Upper lobe of right lung (tissue), 1 donor: ENCODE data around the gene MAU2. TPM values are rescaled to one million over a fixed set of nuclear protein-coding genes. Genes with fewer than 3 reads are reported as not detected.
A peak's percentile ranks its signal among the peaks of the same experiment; 100 is the strongest.

Experiments
- ATAC-seq: fragments of 200-7000 bp; cut with Tn5 transposase; one replicate; pipeline ENCODE4 v1.9.1; 2020; ENCODE audit warnings: mild to moderate bottlenecking, moderate library complexity
- DNase-seq: peaks from one replicate; pipeline ENCODE4 v3.0.0-alpha.2; 2020
- H3K27ac ChIP-seq: fragments of 200-600 bp; one replicate; pipeline ENCODE4 v1.8.0; 2022
- H3K27me3 ChIP-seq: fragments of 200-600 bp; one replicate; pipeline ENCODE4 v1.8.0; 2022; ENCODE audit warnings: mild to moderate bottlenecking
- H3K36me3 ChIP-seq: fragments of 200-600 bp; one replicate; pipeline ENCODE4 v1.8.0; 2022
- H3K4me1 ChIP-seq: fragments of 200-600 bp; one replicate; pipeline ENCODE4 v1.8.0; 2022
- H3K4me3 ChIP-seq: fragments of 200-600 bp; one replicate; pipeline ENCODE4 v1.8.0; 2022; ENCODE audit warnings: mild to moderate bottlenecking
- H3K9me3 ChIP-seq: fragments of 200-600 bp; one replicate; pipeline ENCODE4 v1.8.0; 2022
- intact Hi-C: fragments of 100-400 bp; cut with DNase I; formaldehyde crosslinking; loops from one replicate; pipeline ENCODE4 v1.11.0; 2022
- total RNA-seq: library from RNA; stranded (reverse); fragmentation: NEBNext Ultra II Directional; extraction: Animal tissue kit (Norgen Biotek cat#: 25700); gene quantifications from one replicate; pipeline ENCODE4 v1.2.1, GENCODE V29; 2021
- TF ChIP-seq, protein P1 (sequence below): fragments of 200-600 bp; IDR thresholded peaks from one replicate; pipeline ENCODE4 v1.8.0; 2022; ENCODE audit warnings: antibody characterized with exemption
- donor health status: DM: no; HTN: yes; CAD: no; lungs with severe emphysema.

MAU2 gene
- total RNA-seq, 1 donor from 2014 or later: 60.5 TPM

DNA sequence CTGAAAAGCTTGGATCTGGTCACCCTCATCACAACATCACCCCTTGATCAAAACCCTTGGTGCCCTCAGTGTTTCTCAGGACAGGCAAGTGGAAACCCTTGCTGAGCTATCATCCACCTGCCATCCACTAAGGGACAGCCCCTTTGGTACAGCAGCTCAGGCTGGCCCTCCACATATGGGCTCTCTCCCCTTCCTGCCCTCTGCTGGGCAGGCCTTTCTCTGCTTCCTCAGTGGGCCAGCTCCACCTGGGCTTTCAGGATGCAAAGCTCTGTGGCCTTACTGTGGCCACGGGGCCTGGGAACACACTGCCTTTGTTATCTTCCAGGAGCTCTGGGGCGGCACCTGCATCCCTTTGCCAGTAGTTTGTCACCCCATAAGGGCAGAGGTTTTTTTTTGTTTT lies 5.2 kb upstream of the MAU2 start:
- TF ChIP-seq, protein P1, sequence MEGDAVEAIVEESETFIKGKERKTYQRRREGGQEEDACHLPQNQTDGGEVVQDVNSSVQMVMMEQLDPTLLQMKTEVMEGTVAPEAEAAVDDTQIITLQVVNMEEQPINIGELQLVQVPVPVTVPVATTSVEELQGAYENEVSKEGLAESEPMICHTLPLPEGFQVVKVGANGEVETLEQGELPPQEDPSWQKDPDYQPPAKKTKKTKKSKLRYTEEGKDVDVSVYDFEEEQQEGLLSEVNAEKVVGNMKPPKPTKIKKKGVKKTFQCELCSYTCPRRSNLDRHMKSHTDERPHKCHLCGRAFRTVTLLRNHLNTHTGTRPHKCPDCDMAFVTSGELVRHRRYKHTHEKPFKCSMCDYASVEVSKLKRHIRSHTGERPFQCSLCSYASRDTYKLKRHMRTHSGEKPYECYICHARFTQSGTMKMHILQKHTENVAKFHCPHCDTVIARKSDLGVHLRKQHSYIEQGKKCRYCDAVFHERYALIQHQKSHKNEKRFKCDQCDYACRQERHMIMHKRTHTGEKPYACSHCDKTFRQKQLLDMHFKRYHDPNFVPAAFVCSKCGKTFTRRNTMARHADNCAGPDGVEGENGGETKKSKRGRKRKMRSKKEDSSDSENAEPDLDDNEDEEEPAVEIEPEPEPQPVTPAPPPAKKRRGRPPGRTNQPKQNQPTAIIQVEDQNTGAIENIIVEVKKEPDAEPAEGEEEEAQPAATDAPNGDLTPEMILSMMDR: no peak
- Histone ChIP-seq H3K4me1 (peaks cover 12% of the 10 kb centered on the region), H3K4me3 (no peak overlapping the region), H3K27ac (no peak overlapping the region), H3K27me3 (no peaks in the 10 kb centered on the region), H3K9me3 (no peaks in the 10 kb centered on the region), H3K36me3 (peaks cover 46% of the 10 kb centered on the region)
- ATAC-seq: no peak
- DNase-seq: no peak
- intact Hi-C loops: no loop called here

DNA sequence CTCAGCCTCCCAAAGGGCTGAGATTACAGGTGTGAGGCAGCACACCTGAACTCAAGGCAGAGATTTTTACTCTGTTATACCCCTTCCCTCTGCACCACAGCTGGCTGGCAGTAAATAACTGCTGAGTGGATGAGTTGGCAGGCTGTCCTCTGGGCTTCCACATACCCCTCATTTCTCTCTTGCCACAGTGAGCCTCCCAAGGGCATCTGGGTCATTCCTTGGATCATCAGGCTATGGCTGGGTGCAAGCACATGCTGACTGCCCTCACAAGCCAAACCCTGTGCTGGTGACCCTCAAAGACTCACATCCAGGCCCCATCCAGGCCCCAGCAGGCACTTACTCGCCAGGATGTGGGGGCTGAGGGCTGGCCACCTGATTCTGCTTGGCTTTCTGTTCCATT lies 4.5 kb upstream of the MAU2 start:
- ATAC-seq: no peak
- peaks cover 12% of the 10 kb centered on the region for H3K4me1 ChIP-seq
- peaks cover 44% of the 10 kb centered on the region for H3K36me3 ChIP-seq
- H3K9me3 ChIP-seq: no peaks in the 10 kb centered on the region
- no peak for DNase-seq
- H3K4me3 ChIP-seq: no peak overlapping the region
- H3K27ac ChIP-seq: no peak overlapping the region
- intact Hi-C loops: no loop called here
- H3K27me3 ChIP-seq: no peaks in the 10 kb centered on the region
- TF ChIP-seq, protein P1: no peak

DNA sequence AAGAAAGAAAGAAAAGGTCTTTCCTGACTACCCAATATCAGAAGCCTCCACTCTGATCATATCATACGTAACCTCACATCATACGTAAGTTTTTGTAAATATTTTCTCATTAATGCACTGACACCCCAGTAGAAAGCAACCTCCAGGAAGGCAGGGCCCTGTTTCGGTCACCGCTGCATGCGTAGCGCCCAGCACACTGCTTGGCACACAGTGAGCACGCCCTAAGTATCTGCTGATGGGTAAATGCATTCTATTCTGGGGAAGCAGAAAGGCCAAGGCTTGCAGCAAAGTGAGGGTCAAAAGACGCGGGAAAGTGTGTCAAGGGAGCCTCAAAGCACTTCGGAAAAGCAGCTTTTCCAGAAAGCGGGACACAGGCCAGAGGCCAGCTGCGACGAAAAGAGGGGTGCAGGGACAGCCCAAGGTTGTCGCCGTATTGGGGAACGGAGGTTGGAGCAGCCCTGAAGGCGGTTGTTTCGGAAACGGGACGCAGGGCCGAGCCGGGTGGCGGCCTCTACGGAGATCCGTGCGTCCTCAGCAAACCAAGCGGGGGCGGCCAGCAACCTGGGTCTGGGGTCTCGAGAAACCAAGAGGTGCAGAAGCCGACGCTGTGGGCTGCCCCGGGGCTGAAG lies 783 bp upstream of the MAU2 start:
- ATAC-seq (peak; percentile 8), DNase-seq (no peak)
- Histone ChIP-seq H3K27ac (peak overlapping the region; percentile 97), H3K9me3 (no peaks in the 10 kb centered on the region), H3K27me3 (no peaks in the 10 kb centered on the region), H3K4me3 (peak overlapping the region; percentile 98), H3K4me1 (peaks cover 30% of the 10 kb centered on the region), H3K36me3 (peaks cover 36% of the 10 kb centered on the region)
- TF ChIP-seq, protein P1: no peak
- intact Hi-C loops: no loop called here

DNA sequence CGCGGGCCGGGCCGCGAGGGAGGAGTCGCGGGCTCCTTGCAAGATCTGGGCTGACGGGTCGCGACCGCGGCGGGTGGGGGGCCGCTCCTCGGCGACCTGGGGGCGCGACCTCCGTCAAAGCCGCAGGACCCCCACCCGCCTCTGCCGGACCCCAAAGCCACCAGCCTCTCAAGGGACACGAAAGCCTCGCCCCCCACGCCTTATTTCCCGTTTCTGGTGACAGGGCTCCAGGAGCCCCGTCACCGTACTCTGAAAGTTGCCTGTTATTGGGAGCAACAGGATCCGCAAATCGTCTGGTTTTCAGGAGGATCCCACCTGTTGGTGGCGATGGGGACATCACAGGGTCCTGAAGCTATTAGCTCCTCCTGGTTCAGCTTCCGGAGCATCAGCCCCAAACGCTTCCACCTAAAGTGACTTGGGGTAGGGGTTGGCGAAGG lies 530 bp downstream of the MAU2 start:
- ATAC-seq (peak; percentile 1), DNase-seq (no peak)
- peak overlapping the region; percentile 97 for H3K27ac ChIP-seq
- TF ChIP-seq, protein P1: no peak
- no peaks in the 10 kb centered on the region for H3K9me3 ChIP-seq
- H3K4me1 ChIP-seq: peaks cover 30% of the 10 kb centered on the region
- H3K4me3 ChIP-seq: peak overlapping the region; percentile 98
- H3K36me3 ChIP-seq: peaks cover 36% of the 10 kb centered on the region
- intact Hi-C loops: no loop called here
- H3K27me3 ChIP-seq: no peaks in the 10 kb centered on the region

GRCh38 chr19:19324059-19324770 lies 3.6 kb downstream of the MAU2 start:
- H3K4me1 ChIP-seq: peaks cover 23% of the 10 kb centered on the region
- intact Hi-C loops: no loop called here
- peaks cover 61% of the 10 kb centered on the region for H3K36me3 ChIP-seq
- H3K27ac ChIP-seq: no peak overlapping the region
- no peak overlapping the region for H3K4me3 ChIP-seq
- H3K9me3 ChIP-seq: no peaks in the 10 kb centered on the region
- TF ChIP-seq, protein P1: no peak
- ATAC-seq (no peak), DNase-seq (no peak)
- H3K27me3 ChIP-seq: no peaks in the 10 kb centered on the region
